SK-N-SH treated with all-trans-retinoic acid at 6 μM for 48 hours (cell line): ENCODE measurements around the gene ACIN1.

Source experiments
- ATAC-seq: fragments of 200-7000 bp; cut with Tn5 transposase; 3 replicates; pipeline ENCODE4 v1.9.1; 2020; ENCODE audit warnings: mild to moderate bottlenecking, moderate library complexity
- ARNTL ChIP-seq: fragments of 450-650 bp; formaldehyde crosslinking; IDR thresholded peaks from 2 replicates; pipeline ENCODE4 v1.5.0; 2020; ENCODE audit warnings: low read depth, mild to moderate bottlenecking, moderate library complexity, borderline replicate concordance
- BACH2 ChIP-seq: fragments of 250-450 bp; sonication (Bioruptor Pico); IDR thresholded peaks from 2 replicates; pipeline ENCODE4 v1.9.0; 2021; ENCODE audit warnings: mild to moderate bottlenecking, borderline replicate concordance
- CSDC2 ChIP-seq: fragments of 250-450 bp; sonication (Bioruptor Pico); IDR thresholded peaks from 2 replicates; pipeline ENCODE4 v1.5.0; 2020; ENCODE audit warnings: mild to moderate bottlenecking, moderate library complexity
- ESRRG ChIP-seq: fragments of 250-450 bp; sonication (Bioruptor Pico); IDR thresholded peaks from 2 replicates; pipeline ENCODE4 v1.6.1; 2021; ENCODE audit warnings: mild to moderate bottlenecking
- GLIS3 ChIP-seq: fragments of 250-450 bp; sonication (Bioruptor Pico); IDR thresholded peaks from 2 replicates; pipeline ENCODE4 v1.5.0; 2020; ENCODE audit warnings: mild to moderate bottlenecking, moderate library complexity
- ISL1 ChIP-seq: fragments of 250-450 bp; sonication (Bioruptor Pico); IDR thresholded peaks from 2 replicates; pipeline ENCODE4 v2.1.2; 2022; ENCODE audit warnings: mild to moderate bottlenecking, moderate library complexity
- OSR1 ChIP-seq: fragments of 250-450 bp; sonication (Bioruptor Pico); IDR thresholded peaks from 2 replicates; pipeline ENCODE4 v1.8.0; 2022; ENCODE audit warnings: moderate library complexity, mild to moderate bottlenecking, inconsistent platforms
- PPARA ChIP-seq: fragments of 250-450 bp; sonication (Bioruptor Pico); IDR thresholded peaks from 2 replicates; pipeline ENCODE4 v1.5.0; 2020; ENCODE audit warnings: mild to moderate bottlenecking, borderline replicate concordance
- RARB ChIP-seq: fragments of 250-450 bp; sonication (Bioruptor Pico); IDR thresholded peaks from 2 replicates; pipeline ENCODE4 v1.8.0; 2021; ENCODE audit warnings: mild to moderate bottlenecking, moderate library complexity
- SNAI2 ChIP-seq: fragments of 250-450 bp; sonication (Bioruptor Pico); IDR thresholded peaks from 2 replicates; pipeline ENCODE4 v1.5.0; 2020; ENCODE audit warnings: mild to moderate bottlenecking, moderate library complexity
- TOX ChIP-seq: fragments of 250-450 bp; sonication (Bioruptor Pico); IDR thresholded peaks from 2 replicates; pipeline ENCODE4 v1.8.0; 2021; ENCODE audit warnings: mild to moderate bottlenecking, moderate library complexity, borderline replicate concordance
- ZC3H10 ChIP-seq: fragments of 250-450 bp; sonication (Bioruptor Pico); IDR thresholded peaks from 2 replicates; pipeline ENCODE4 v1.5.1; 2021; ENCODE audit warnings: mild to moderate bottlenecking, moderate library complexity
- ZFP3 ChIP-seq: fragments of 250-450 bp; sonication (Bioruptor Pico); IDR thresholded peaks from 2 replicates; pipeline ENCODE4 v1.5.0; 2020; ENCODE audit warnings: mild to moderate bottlenecking, moderate library complexity
- ZFP30 ChIP-seq: fragments of 450-650 bp; formaldehyde crosslinking; IDR thresholded peaks from 2 replicates; pipeline ENCODE4 v1.5.0; 2022; ENCODE audit warnings: mild to moderate bottlenecking, moderate library complexity
- ZNF70 ChIP-seq: fragments of 450-650 bp; formaldehyde crosslinking; IDR thresholded peaks from 2 replicates; pipeline ENCODE4 v1.5.0; 2020; ENCODE audit warnings: mild to moderate bottlenecking, moderate library complexity
- ZNF8 ChIP-seq: fragments of 450-650 bp; formaldehyde crosslinking; IDR thresholded peaks from 2 replicates; pipeline ENCODE4 v1.5.0; 2020; ENCODE audit warnings: mild to moderate bottlenecking, moderate library complexity
- TF ChIP-seq, protein P1 (sequence below): fragments of 250-450 bp; sonication (Bioruptor Pico); IDR thresholded peaks from 2 replicates; pipeline ENCODE4 v1.5.1; 2020; ENCODE audit warnings: low read depth, mild to moderate bottlenecking, moderate library complexity
- TF ChIP-seq, protein P2 (sequence below): fragments of 250-450 bp; sonication (Bioruptor Pico); IDR thresholded peaks from 2 replicates; pipeline ENCODE4 v1.5.1; 2021; ENCODE audit warnings: mild to moderate bottlenecking, moderate library complexity
- TF ChIP-seq, protein P3 (sequence below): fragments of 250-450 bp; sonication (Bioruptor Pico); IDR thresholded peaks from 2 replicates; pipeline ENCODE4 v1.8.0; 2020; ENCODE audit warnings: mild to moderate bottlenecking, moderate library complexity, borderline replicate concordance

The ACIN1 gene

DNA sequence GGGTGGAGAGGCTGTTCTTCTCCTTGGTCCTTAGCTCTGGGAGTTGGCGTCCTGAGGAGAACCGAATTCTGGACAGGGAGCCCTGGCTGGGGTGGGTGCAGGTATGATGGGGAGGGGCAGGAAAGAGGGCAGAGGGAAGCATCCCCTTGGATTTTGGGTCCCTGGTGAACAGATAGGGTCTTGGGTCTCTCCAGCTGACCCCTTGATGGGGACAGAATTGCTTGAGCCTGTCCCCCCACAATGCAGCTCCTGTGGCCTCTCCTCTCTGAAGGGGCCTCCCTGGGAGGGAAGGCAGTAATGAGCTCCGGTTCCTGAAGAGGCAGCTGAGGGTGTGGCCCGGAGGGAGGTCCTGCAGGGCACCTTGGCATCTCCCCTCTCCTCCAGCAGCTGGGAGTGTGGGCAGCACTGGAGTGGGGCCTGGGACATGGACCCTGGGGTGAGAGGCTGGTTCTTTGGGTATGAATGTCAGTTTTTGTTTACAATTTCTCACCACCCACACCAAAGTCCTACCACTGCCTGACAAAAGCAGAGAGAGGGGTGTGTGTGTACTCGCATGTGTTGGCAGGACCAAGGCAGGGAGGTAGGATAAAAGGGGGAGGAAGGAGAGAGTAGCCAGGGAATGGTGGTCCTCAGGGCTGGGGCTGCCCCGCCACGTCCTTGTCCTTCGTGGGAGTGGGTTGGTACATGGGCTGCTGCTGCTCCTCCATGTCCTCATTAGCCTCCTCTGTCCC lies 31.8 kb upstream of the ACIN1 start:
- ATAC-seq, result no peak
- TF ChIP-seq ZNF70 (CRISPR knock-in tag), result no peak

- no peak for TF ChIP-seq TOX (CRISPR knock-in tag)
- ATAC-seq, result no peak
Measured at GRCh38 chr14:23125933-23126524, 31.1 kb upstream of the ACIN1 start.

DNA sequence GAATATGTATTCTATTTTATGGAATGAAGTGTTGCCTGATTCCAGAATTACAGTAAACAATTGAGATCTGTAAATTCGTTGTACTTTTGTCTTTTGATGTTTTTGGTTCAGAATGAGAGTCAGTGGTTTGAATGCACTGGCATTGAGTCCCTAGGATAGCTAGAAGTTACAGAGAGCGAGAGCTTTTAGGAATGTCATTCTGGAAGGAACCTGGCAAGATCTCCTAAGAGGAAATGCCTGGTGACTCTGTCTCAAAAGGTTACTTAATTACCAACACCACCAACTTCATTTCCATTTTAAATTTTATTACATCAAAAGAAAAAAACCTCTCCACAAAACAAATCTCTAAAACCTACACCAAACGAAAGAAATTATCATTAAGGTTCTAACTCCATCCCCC lies 30.1 kb upstream of the ACIN1 start:
- no peak for TF ChIP-seq TOX (CRISPR knock-in tag)
- TF ChIP-seq, protein P1, sequence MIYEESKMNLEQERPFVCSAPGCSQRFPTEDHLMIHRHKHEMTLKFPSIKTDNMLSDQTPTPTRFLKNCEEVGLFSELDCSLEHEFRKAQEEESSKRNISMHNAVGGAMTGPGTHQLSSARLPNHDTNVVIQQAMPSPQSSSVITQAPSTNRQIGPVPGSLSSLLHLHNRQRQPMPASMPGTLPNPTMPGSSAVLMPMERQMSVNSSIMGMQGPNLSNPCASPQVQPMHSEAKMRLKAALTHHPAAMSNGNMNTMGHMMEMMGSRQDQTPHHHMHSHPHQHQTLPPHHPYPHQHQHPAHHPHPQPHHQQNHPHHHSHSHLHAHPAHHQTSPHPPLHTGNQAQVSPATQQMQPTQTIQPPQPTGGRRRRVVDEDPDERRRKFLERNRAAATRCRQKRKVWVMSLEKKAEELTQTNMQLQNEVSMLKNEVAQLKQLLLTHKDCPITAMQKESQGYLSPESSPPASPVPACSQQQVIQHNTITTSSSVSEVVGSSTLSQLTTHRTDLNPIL (CRISPR knock-in tag), result no peak
- no peak for ATAC-seq

GRCh38 chr14:23124337-23124954 lies 29.5 kb upstream of the ACIN1 start:
- ATAC-seq, result no peak
- no peak for TF ChIP-seq PPARA
- TF ChIP-seq OSR1 (CRISPR knock-in tag), result no peak
- no peak for TF ChIP-seq ZFP3 (CRISPR knock-in tag)
- TF ChIP-seq ZNF8 (CRISPR knock-in tag), result no peak
- TF ChIP-seq, protein P2, sequence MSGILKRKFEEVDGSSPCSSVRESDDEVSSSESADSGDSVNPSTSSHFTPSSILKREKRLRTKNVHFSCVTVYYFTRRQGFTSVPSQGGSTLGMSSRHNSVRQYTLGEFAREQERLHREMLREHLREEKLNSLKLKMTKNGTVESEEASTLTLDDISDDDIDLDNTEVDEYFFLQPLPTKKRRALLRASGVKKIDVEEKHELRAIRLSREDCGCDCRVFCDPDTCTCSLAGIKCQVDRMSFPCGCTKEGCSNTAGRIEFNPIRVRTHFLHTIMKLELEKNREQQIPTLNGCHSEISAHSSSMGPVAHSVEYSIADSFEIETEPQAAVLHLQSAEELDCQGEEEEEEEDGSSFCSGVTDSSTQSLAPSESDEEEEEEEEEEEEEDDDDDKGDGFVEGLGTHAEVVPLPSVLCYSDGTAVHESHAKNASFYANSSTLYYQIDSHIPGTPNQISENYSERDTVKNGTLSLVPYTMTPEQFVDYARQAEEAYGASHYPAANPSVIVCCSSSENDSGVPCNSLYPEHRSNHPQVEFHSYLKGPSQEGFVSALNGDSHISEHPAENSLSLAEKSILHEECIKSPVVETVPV (CRISPR knock-in tag), result no peak
- no peak for TF ChIP-seq RARB (CRISPR knock-in tag)
- no peak for TF ChIP-seq ZNF70 (CRISPR knock-in tag)
- TF ChIP-seq ISL1 (CRISPR knock-in tag), result no peak
- no peak for TF ChIP-seq ZC3H10 (CRISPR knock-in tag)
- no peak for TF ChIP-seq SNAI2 (CRISPR knock-in tag)
- TF ChIP-seq, protein P3, sequence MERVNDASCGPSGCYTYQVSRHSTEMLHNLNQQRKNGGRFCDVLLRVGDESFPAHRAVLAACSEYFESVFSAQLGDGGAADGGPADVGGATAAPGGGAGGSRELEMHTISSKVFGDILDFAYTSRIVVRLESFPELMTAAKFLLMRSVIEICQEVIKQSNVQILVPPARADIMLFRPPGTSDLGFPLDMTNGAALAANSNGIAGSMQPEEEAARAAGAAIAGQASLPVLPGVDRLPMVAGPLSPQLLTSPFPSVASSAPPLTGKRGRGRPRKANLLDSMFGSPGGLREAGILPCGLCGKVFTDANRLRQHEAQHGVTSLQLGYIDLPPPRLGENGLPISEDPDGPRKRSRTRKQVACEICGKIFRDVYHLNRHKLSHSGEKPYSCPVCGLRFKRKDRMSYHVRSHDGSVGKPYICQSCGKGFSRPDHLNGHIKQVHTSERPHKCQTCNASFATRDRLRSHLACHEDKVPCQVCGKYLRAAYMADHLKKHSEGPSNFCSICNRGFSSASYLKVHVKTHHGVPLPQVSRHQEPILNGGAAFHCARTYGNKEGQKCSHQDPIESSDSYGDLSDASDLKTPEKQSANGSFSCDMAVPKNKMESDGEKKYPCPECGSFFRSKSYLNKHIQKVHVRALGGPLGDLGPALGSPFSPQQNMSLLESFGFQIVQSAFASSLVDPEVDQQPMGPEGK (CRISPR knock-in tag), result no peak
- no peak for TF ChIP-seq BACH2 (CRISPR knock-in tag)
- no peak for TF ChIP-seq ZFP30 (CRISPR knock-in tag)
- no peak for TF ChIP-seq CSDC2 (CRISPR knock-in tag)
- TF ChIP-seq, protein P1 (CRISPR knock-in tag), result no peak
- TF ChIP-seq ESRRG (CRISPR knock-in tag), result no peak
- no peak for TF ChIP-seq ARNTL (CRISPR knock-in tag)
- TF ChIP-seq GLIS3 (CRISPR knock-in tag), result no peak

DNA sequence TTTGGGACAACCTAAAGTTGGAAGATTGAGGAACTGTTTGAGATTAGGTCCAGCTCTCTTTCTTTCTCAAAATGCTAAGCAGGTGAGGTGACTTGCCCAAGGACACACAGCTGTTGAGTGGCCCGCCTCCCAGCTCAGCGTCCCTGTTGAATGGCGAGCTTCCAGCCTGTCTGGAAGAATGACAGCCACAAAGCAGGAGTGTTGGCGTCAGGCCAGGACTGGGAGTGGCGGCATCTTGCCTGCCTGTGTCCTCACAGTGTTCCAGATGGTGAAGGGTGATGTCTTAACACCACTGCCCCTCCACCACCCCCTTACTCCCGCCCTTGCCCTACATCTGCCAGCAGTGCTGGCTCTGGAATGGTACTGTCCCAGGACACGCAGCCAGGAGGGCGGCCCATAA lies 28.5 kb upstream of the ACIN1 start:
- ATAC-seq, result no peak

More for the DNA sequence above, 28.5 kb upstream of the ACIN1 start:
- TF ChIP-seq BACH2 (CRISPR knock-in tag), result no peak
- TF ChIP-seq TOX (CRISPR knock-in tag), result no peak
- TF ChIP-seq ZFP3 (CRISPR knock-in tag), result no peak
- no peak for TF ChIP-seq ISL1 (CRISPR knock-in tag)
- TF ChIP-seq, protein P3 (CRISPR knock-in tag), result no peak
- no peak for TF ChIP-seq OSR1 (CRISPR knock-in tag)
- no peak for TF ChIP-seq GLIS3 (CRISPR knock-in tag)
